Liver (tissue), 9 donors: Measurements from ENCODE around the gene MRPS7. TPM values are rescaled to one million over a fixed set of nuclear protein-coding genes. Genes with fewer than 3 reads are reported as not detected.
A peak's percentile ranks its signal among the peaks of the same experiment; 100 is the strongest.

Experiments
- DNase-seq: peaks from one replicate; pipeline ENCODE4 v3.0.0-alpha.2; 2017; ENCODE audit warnings: low spot score
- H3K27ac ChIP-seq, 2 donors: one replicate each; pipeline ENCODE4 v1.7.0; 2013; ENCODE audit warnings: inconsistent platforms in 2 of 2, low read length in 2 of 2, control low read depth in 1 of 2, low read depth in 1 of 2, mild to moderate bottlenecking in 1 of 2
- H3K27me3 ChIP-seq, 4 donors: one replicate each; pipeline versions ENCODE4 v1.6.1 to v1.7.0; 2013; ENCODE audit warnings: low read length in 3 of 4, inconsistent platforms in 1 of 4, mild to moderate bottlenecking in 1 of 4, moderate library complexity in 1 of 4; ENCODE audit not compliant: control insufficient read depth in 4 of 4, insufficient read depth in 4 of 4
- H3K36me3 ChIP-seq, 4 donors: one replicate each; pipeline versions ENCODE4 v1.6.1 to v1.7.0; 2013; ENCODE audit warnings: low read length in 3 of 4, mild to moderate bottlenecking in 3 of 4, low read depth in 1 of 4, moderate library complexity in 1 of 4; ENCODE audit not compliant: control insufficient read depth in 4 of 4, insufficient read depth in 3 of 4
- H3K4me1 ChIP-seq, 4 donors: one replicate each; pipeline versions ENCODE4 v1.6.1 to v1.7.0; 2013; ENCODE audit warnings: low read length in 3 of 4, mild to moderate bottlenecking in 3 of 4, moderate library complexity in 1 of 4; ENCODE audit not compliant: control insufficient read depth in 4 of 4, insufficient read depth in 4 of 4
- H3K4me3 ChIP-seq, 3 donors: one replicate each; pipeline versions ENCODE4 v1.6.1 to v1.7.0; 2013; ENCODE audit warnings: low read length in 3 of 3, control low read depth in 1 of 3, low read depth in 1 of 3, mild to moderate bottlenecking in 1 of 3
- H3K9ac ChIP-seq, 2 donors: one replicate each; pipeline ENCODE4 v1.7.0; 2013; ENCODE audit warnings: low read length in 2 of 2, mild to moderate bottlenecking in 2 of 2, moderate library complexity in 2 of 2, control low read depth in 1 of 2, low read depth in 1 of 2
- H3K9me3 ChIP-seq, 4 donors: one replicate each; pipeline versions ENCODE4 v1.6.1 to v1.7.0; 2013; ENCODE audit warnings: low read length in 3 of 4; ENCODE audit not compliant: control insufficient read depth in 4 of 4
- FOXA1 ChIP-seq: IDR thresholded peaks from 2 replicates; pipeline ENCODE4 v1.6.1; 2016; ENCODE audit warnings: antibody characterized with exemption
- FOXA2 ChIP-seq: IDR thresholded peaks from 2 replicates; pipeline ENCODE4 v1.6.1; 2016; ENCODE audit warnings: antibody characterized with exemption
- GABPA ChIP-seq, 2 donors: IDR thresholded peaks in 1 of 2; conservative IDR thresholded peaks in 1 of 2; 2 replicates each; pipeline ENCODE4 v1.6.1; 2016; ENCODE audit warnings: antibody characterized with exemption in 2 of 2, mild to moderate bottlenecking in 1 of 2, moderate library complexity in 1 of 2
- HNF4A ChIP-seq, 2 donors: conservative IDR thresholded peaks; 2 replicates each; pipeline ENCODE4 v1.6.1; 2016; ENCODE audit warnings: antibody characterized with exemption in 2 of 2, mild to moderate bottlenecking in 2 of 2
- HNF4G ChIP-seq: IDR thresholded peaks from 2 replicates; pipeline ENCODE4 v1.6.1; 2016; ENCODE audit warnings: antibody characterized with exemption
- JUND ChIP-seq, 2 donors: IDR thresholded peaks; 2 replicates each; pipeline ENCODE4 v1.6.1; 2016; ENCODE audit warnings: antibody characterized with exemption in 2 of 2
- RAD21 ChIP-seq, 2 donors: IDR thresholded peaks; 2 replicates each; pipeline ENCODE4 v1.6.1; 2016; ENCODE audit warnings: antibody characterized with exemption in 2 of 2, mild to moderate bottlenecking in 2 of 2
- RXRA ChIP-seq, 2 donors: IDR thresholded peaks; 2 replicates each; pipeline ENCODE4 v1.6.1; 2017 to 2018; ENCODE audit warnings: antibody characterized with exemption in 2 of 2, mild to moderate bottlenecking in 1 of 2
- SP1 ChIP-seq: IDR thresholded peaks from 2 replicates; pipeline ENCODE4 v1.6.1; 2018; ENCODE audit warnings: antibody characterized with exemption, mild to moderate bottlenecking
- TAF1 ChIP-seq: conservative IDR thresholded peaks from 2 replicates; pipeline ENCODE4 v1.6.1; 2016; ENCODE audit warnings: antibody characterized with exemption, mild to moderate bottlenecking
- YY1 ChIP-seq: IDR thresholded peaks from 2 replicates; pipeline ENCODE4 v1.6.1; 2016; ENCODE audit warnings: antibody characterized with exemption, mild to moderate bottlenecking
- WGBS: extraction: QIAGEN DNeasy Blood & Tissue Kit; methylation state at CpG from one replicate; pipeline ENCODE4 v1.1.7; 2013; 5-methylcytosine and 5-hydroxymethylcytosine counted together
- polyA plus RNA-seq, 2 donors: library from polyadenylated mRNA; stranded (reverse) in 1 of 2; unstranded in 1 of 2; fragments of 200-250 nt in 1 of 2; fragments of >200 nt in 1 of 2; fragmentation: Nextera tagmentation in 1 of 2; extraction: Ambion mirVana in 1 of 2; gene quantifications; one replicate each; pipeline versions ENCODE4 v1.2.1 to v1.2.3, GENCODE V29; 2013 to 2015
- total RNA-seq, 2 donors: library from RNA; depleted of rRNA; stranded (reverse); fragments of >200 nt; gene quantifications; one replicate each; pipeline ENCODE4 v1.2.3, GENCODE V29; 2014
- TF ChIP-seq, protein P1 (sequence below): IDR thresholded peaks from 2 replicates; pipeline ENCODE4 v1.6.1; 2016; ENCODE audit warnings: antibody characterized with exemption
- TF ChIP-seq, protein P2 (sequence below): IDR thresholded peaks from 2 replicates; pipeline ENCODE4 v1.6.1; 2016; ENCODE audit warnings: antibody characterized with exemption, mild to moderate bottlenecking
- TF ChIP-seq, protein P3 (sequence below): IDR thresholded peaks from 2 replicates; pipeline ENCODE4 v1.6.1; 2016; ENCODE audit warnings: antibody characterized with exemption
- TF ChIP-seq, protein P4 (sequence below): IDR thresholded peaks from 2 replicates; pipeline ENCODE4 v1.6.1; 2016; ENCODE audit warnings: antibody characterized with exemption
- TF ChIP-seq, protein P5 (sequence below): fragments of 150-350 bp; IDR thresholded peaks from 2 replicates; pipeline ENCODE4 v1.5.1; 2017; ENCODE audit warnings: improper control_type of control experiment, low read depth, low read length; ENCODE audit not compliant: missing input control
- donor health status: healthy.
- donor health status: healthy.
- donor health status: healthy.
- donor health status: healthy.
- donor health status: healthy.

MRPS7 gene
- total and polyA plus RNA-seq, 4 donors, result 24.1 to 58.9 (median 39.4) TPM

DNA sequence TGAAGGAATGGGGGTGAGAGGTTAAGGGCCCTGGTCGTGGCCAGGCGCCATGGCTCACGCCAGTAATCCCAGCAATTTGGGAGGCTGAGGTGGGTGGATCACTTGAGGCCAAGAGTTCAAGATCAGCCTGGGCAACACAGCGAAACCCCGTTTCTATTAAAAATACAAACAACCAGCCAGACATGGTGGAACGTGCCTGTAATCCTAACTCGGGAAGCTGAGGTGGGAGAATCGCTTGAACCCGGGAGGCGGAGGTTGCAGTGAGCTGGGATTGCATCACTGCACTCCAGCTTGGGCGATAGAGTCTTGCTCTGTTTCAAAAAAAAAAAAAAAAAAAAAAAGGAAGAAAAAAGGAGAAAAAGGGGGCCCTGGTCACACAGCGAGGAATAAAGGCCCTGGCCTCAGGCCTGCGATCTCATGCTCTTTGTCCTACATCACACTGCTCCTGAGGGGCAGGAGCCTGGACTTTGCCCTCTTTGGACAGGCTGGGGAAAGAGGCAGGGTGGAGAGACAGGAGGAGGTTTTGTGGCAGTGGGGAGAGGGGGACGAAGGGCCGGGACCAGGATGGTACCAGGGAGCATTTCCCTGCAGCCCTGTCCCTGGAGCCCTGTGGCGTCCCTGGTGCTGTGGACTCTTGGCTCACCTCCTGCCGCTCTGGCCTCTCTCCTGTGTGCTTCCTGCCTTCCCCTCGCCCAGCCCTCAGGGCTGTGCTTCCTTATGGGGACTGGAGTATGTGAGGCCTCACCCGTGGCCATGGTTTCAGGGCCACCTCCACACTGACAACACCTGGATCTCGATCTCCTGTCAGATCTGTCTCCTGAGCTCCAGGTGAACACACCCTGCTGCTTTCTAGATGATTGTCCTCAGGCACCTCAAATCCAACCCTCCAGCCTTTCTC is 47.3 kb downstream of the MRPS7 start:
- H3K9me3 ChIP-seq, result no peaks in the 10 kb centered on the region
- H3K4me3 ChIP-seq, result no peak overlapping the region
- H3K27me3 ChIP-seq, result no peaks in the 10 kb centered on the region
- peaks cover 3 to 25% (median 18%) of the 10 kb centered on the region in 4 donors for H3K4me1 ChIP-seq
- no peaks in the 10 kb centered on the region for H3K36me3 ChIP-seq
- TF ChIP-seq HNF4G (peak; percentile 92), RAD21 (IDR thresholded peaks at IDR 0.05) (peak; percentile 7 to 35), TAF1 (no peak), HNF4A (conservative IDR thresholded peaks at IDR 0.05) (peak; percentile 95 to 96), FOXA1 (peak; percentile 25), RXRA (IDR thresholded peaks at IDR 0.05) (peak; percentile 85 to 86), GABPA (IDR thresholded peaks at IDR 0.05 in 1 of 2, conservative IDR thresholded peaks at IDR 0.05 in 1 of 2) (no peak), JUND (IDR thresholded peaks at IDR 0.05) (peak in 1 of 2 donors; percentile 51), SP1 (peak; percentile 98)
- TF ChIP-seq, protein P1, sequence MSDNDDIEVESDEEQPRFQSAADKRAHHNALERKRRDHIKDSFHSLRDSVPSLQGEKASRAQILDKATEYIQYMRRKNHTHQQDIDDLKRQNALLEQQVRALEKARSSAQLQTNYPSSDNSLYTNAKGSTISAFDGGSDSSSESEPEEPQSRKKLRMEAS, result peak; percentile 38
- TF ChIP-seq, protein P2, sequence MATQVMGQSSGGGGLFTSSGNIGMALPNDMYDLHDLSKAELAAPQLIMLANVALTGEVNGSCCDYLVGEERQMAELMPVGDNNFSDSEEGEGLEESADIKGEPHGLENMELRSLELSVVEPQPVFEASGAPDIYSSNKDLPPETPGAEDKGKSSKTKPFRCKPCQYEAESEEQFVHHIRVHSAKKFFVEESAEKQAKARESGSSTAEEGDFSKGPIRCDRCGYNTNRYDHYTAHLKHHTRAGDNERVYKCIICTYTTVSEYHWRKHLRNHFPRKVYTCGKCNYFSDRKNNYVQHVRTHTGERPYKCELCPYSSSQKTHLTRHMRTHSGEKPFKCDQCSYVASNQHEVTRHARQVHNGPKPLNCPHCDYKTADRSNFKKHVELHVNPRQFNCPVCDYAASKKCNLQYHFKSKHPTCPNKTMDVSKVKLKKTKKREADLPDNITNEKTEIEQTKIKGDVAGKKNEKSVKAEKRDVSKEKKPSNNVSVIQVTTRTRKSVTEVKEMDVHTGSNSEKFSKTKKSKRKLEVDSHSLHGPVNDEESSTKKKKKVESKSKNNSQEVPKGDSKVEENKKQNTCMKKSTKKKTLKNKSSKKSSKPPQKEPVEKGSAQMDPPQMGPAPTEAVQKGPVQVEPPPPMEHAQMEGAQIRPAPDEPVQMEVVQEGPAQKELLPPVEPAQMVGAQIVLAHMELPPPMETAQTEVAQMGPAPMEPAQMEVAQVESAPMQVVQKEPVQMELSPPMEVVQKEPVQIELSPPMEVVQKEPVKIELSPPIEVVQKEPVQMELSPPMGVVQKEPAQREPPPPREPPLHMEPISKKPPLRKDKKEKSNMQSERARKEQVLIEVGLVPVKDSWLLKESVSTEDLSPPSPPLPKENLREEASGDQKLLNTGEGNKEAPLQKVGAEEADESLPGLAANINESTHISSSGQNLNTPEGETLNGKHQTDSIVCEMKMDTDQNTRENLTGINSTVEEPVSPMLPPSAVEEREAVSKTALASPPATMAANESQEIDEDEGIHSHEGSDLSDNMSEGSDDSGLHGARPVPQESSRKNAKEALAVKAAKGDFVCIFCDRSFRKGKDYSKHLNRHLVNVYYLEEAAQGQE, result peak; percentile 54
- TF ChIP-seq, protein P3, sequence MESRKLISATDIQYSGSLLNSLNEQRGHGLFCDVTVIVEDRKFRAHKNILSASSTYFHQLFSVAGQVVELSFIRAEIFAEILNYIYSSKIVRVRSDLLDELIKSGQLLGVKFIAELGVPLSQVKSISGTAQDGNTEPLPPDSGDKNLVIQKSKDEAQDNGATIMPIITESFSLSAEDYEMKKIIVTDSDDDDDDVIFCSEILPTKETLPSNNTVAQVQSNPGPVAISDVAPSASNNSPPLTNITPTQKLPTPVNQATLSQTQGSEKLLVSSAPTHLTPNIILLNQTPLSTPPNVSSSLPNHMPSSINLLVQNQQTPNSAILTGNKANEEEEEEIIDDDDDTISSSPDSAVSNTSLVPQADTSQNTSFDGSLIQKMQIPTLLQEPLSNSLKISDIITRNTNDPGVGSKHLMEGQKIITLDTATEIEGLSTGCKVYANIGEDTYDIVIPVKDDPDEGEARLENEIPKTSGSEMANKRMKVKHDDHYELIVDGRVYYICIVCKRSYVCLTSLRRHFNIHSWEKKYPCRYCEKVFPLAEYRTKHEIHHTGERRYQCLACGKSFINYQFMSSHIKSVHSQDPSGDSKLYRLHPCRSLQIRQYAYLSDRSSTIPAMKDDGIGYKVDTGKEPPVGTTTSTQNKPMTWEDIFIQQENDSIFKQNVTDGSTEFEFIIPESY, result no peak
- H3K9ac ChIP-seq, result no peak overlapping the region
- WGBS, result 32% methylated on average over 20 of the region's 20 CpGs
- DNase-seq, result peak; percentile 51
- peak overlapping the region; percentile 42 to 77 for H3K27ac ChIP-seq

DNA sequence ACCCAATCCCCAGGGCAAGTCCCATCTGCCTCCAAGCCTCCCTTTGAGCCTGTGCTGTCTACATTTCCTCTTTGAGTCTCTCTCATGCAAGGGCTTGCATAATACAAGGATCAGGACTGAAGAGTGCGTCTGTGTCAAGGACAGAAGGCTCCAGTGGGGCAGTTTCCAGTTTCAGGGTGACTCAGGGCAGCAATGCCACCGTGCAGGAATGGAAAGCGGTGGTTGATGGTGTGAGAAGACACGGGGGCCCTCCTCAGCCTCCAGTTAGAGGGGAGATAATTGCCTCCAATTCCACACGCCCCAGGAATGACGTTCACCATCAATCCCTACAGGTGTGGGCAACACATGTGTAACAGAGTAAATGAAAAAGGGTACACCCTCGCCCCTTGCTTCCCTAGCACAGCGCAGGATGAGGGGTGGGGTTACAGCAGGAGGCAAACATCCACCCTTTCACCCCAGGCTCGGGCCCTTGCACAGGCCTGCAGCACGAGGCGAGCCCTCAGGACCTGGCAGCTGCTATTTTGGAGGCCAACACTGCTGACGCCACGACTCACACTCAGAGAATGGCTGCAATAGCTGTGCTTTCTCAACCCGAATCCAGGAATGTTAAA is 52.4 kb downstream of the MRPS7 start:
- Histone ChIP-seq H3K27me3 (no peaks in the 10 kb centered on the region), H3K9ac (no peak overlapping the region), H3K9me3 (no peaks in the 10 kb centered on the region), H3K36me3 (peaks cover 0 to 11% (median 2%) of the 10 kb centered on the region in 4 donors), H3K4me3 (no peak overlapping the region), H3K27ac (peak overlapping the region; percentile 7 to 10), H3K4me1 (peaks cover 0 to 17% (median 13%) of the 10 kb centered on the region in 4 donors)
- TF ChIP-seq HNF4A (conservative IDR thresholded peaks at IDR 0.05) (no peak), RXRA (IDR thresholded peaks at IDR 0.05) (no peak), FOXA2 (no peak), YY1 (no peak)
- TF ChIP-seq, protein P4, sequence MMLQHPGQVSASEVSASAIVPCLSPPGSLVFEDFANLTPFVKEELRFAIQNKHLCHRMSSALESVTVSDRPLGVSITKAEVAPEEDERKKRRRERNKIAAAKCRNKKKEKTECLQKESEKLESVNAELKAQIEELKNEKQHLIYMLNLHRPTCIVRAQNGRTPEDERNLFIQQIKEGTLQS, result no peak
- TF ChIP-seq, protein P3, result no peak
- TF ChIP-seq, protein P2, result no peak
- TF ChIP-seq, protein P5, sequence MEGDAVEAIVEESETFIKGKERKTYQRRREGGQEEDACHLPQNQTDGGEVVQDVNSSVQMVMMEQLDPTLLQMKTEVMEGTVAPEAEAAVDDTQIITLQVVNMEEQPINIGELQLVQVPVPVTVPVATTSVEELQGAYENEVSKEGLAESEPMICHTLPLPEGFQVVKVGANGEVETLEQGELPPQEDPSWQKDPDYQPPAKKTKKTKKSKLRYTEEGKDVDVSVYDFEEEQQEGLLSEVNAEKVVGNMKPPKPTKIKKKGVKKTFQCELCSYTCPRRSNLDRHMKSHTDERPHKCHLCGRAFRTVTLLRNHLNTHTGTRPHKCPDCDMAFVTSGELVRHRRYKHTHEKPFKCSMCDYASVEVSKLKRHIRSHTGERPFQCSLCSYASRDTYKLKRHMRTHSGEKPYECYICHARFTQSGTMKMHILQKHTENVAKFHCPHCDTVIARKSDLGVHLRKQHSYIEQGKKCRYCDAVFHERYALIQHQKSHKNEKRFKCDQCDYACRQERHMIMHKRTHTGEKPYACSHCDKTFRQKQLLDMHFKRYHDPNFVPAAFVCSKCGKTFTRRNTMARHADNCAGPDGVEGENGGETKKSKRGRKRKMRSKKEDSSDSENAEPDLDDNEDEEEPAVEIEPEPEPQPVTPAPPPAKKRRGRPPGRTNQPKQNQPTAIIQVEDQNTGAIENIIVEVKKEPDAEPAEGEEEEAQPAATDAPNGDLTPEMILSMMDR, result no peak
- WGBS, result 77% methylated on average over 14 of the region's 14 CpGs
- no peak for DNase-seq
